Measurements from ENCODE around the gene INPP5B.

DNA sequence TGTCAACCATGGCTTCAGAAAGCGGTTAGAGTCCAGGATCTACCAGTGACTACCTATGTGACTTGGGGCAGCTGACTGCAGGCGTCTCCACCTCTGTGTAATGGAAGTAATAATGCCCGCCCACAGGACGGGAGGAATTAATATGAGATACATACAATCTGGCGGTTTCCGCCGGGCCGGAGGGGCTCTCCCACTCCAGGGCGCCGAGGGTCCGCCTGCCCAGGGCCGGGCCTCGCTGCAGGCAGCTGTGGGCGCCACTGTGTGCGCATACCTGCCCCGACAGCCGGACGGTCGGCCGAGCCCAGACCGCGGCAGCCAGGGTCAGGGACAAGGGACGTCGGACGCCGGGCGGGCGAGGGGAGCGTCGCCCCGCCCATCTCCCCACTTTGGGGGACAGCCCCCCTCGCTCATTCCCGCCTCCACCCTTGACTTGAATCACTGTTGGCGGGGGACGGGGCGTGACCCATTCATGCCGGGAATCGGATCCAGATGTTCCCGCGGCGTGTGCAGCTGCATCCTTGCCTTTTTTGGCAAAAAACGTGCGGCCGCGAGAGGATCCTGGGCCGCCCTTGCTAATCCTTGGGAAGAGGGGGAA is 49.0 kb upstream of the INPP5B start:
- peak in 1 of 4 donors; percentile 65 for TF ChIP-seq POLR2A (IDR thresholded peaks at IDR 0.05)
- TF ChIP-seq, protein P1, sequence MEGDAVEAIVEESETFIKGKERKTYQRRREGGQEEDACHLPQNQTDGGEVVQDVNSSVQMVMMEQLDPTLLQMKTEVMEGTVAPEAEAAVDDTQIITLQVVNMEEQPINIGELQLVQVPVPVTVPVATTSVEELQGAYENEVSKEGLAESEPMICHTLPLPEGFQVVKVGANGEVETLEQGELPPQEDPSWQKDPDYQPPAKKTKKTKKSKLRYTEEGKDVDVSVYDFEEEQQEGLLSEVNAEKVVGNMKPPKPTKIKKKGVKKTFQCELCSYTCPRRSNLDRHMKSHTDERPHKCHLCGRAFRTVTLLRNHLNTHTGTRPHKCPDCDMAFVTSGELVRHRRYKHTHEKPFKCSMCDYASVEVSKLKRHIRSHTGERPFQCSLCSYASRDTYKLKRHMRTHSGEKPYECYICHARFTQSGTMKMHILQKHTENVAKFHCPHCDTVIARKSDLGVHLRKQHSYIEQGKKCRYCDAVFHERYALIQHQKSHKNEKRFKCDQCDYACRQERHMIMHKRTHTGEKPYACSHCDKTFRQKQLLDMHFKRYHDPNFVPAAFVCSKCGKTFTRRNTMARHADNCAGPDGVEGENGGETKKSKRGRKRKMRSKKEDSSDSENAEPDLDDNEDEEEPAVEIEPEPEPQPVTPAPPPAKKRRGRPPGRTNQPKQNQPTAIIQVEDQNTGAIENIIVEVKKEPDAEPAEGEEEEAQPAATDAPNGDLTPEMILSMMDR (IDR thresholded peaks at IDR 0.05) = peak in 2 of 6 experiments; percentile 5 to 13

Data from upper lobe of left lung (tissue), 4 donors.